OCI-LY7 (cell line): Measurements from ENCODE around the gene EIF3C.
"Not testable (repeated sequence)": the region's sequence is repeated elsewhere in the genome, so short reads cannot be mapped to it uniquely, and the experiment has no call there.

Experiments
- EZH2phosphoT487 ChIP-seq: fragments of 200-600 bp; sonication (generic); IDR thresholded peaks from 2 replicates; pipeline ENCODE4 v1.6.1; 2018; ENCODE audit warnings: low read depth, borderline replicate concordance, mild to moderate bottlenecking, mixed run types, antibody characterized with exemption, low read length, moderate library complexity, mixed read lengths
- TF ChIP-seq, protein P1 (sequence below): fragments of 200-600 bp; sonication (generic); conservative IDR thresholded peaks from 2 replicates; pipeline ENCODE4 v1.5.1; 2014; ENCODE audit warnings: mild to moderate bottlenecking, antibody characterized with exemption, low read length, moderate library complexity, mixed read lengths

DNA sequence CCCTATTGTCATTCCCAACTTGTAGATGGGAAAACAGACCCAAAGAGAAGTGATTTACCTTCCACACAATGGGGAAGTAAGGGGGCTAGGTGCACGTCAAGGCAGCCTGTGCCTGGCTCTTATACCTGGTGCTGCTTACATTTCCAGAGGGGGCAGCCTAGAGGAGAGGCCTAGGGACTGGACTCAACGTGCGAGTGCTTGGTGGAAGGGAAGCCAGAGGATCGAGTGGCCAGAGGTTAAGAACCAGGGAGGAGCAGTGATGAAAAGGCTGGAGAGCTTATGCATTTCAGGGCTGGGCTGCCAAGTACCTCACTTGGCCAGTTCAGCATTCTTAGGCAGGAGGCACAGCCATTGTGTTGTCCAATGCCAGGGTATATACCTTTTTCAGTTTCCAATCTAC lies 71.1 kb downstream of the EIF3C start:
- TF ChIP-seq, protein P1, sequence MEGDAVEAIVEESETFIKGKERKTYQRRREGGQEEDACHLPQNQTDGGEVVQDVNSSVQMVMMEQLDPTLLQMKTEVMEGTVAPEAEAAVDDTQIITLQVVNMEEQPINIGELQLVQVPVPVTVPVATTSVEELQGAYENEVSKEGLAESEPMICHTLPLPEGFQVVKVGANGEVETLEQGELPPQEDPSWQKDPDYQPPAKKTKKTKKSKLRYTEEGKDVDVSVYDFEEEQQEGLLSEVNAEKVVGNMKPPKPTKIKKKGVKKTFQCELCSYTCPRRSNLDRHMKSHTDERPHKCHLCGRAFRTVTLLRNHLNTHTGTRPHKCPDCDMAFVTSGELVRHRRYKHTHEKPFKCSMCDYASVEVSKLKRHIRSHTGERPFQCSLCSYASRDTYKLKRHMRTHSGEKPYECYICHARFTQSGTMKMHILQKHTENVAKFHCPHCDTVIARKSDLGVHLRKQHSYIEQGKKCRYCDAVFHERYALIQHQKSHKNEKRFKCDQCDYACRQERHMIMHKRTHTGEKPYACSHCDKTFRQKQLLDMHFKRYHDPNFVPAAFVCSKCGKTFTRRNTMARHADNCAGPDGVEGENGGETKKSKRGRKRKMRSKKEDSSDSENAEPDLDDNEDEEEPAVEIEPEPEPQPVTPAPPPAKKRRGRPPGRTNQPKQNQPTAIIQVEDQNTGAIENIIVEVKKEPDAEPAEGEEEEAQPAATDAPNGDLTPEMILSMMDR, result not testable (repeated sequence)
- not testable (repeated sequence) for TF ChIP-seq EZH2phosphoT487
